ENCODE data around the gene SPTLC2.
"Not testable (repeated sequence)": the region's sequence is repeated elsewhere in the genome, so short reads cannot be mapped to it uniquely, and the experiment has no call there.

SPTLC2 gene

GRCh38 chr14:77616454-77617229 lies at the start of gene SPTLC2:
Gene SPTLC2, minus strand, starts transcription at chr14:77616637. Its CDS starts 58 bp downstream, at chr14:77616579.
- in situ Hi-C loops (cut with MboI; ENCODE audit: low sequenced_read_pairs, unreplicated experiment) = no loop called here
- TF ChIP-seq CTCF (IDR thresholded peaks at IDR 0.05; ENCODE audit: borderline replicate concordance, control extremely low read depth, extremely low read depth, insufficient read depth, missing control alignments) = no peak
- DNase-seq (ENCODE audit: low spot score) = peak; percentile 98

- no peak for TF ChIP-seq CTCF (IDR thresholded peaks at IDR 0.05; ENCODE audit: borderline replicate concordance, control extremely low read depth, extremely low read depth, insufficient read depth, missing control alignments)
- in situ Hi-C loops (cut with MboI; ENCODE audit: low sequenced_read_pairs, unreplicated experiment) = loop anchor here (25.0 kb wide), 1 partner anchor 899 kb away; no protein-coding TSS in a partner anchor
- DNase-seq (ENCODE audit: low spot score) = no peak
Observed at GRCh38 chr14:77663293-77663692, 46.9 kb upstream of the SPTLC2 start.

- not testable (repeated sequence) for DNase-seq (ENCODE audit: low spot score)
- in situ Hi-C loops (cut with MboI; ENCODE audit: low sequenced_read_pairs, unreplicated experiment) = loop anchor here (25.0 kb wide), 1 partner anchor 901 kb away; no protein-coding TSS in a partner anchor
Observed at GRCh38 chr14:77661562-77661961, 45.1 kb upstream of the SPTLC2 start.

GRCh38 chr14:77660754-77661153 lies 44.3 kb upstream of the SPTLC2 start:
- DNase-seq (ENCODE audit: low spot score) = no peak
- in situ Hi-C loops (cut with MboI; ENCODE audit: low sequenced_read_pairs, unreplicated experiment) = loop anchor here (25.0 kb wide), 1 partner anchor 902 kb away; no protein-coding TSS in a partner anchor
- TF ChIP-seq CTCF (IDR thresholded peaks at IDR 0.05; ENCODE audit: borderline replicate concordance, control extremely low read depth, extremely low read depth, insufficient read depth, missing control alignments) = no peak

GRCh38 chr14:77659831-77660230 lies 43.4 kb upstream of the SPTLC2 start:
- in situ Hi-C loops (cut with MboI; ENCODE audit: low sequenced_read_pairs, unreplicated experiment) = loop anchor here (10.0 to 25.0 kb wide), 2 partner anchors 155 to 902 kb away; no protein-coding TSS in a partner anchor
- no peak for DNase-seq (ENCODE audit: low spot score)
- TF ChIP-seq CTCF (IDR thresholded peaks at IDR 0.05; ENCODE audit: borderline replicate concordance, control extremely low read depth, extremely low read depth, insufficient read depth, missing control alignments) = no peak

- no peak for DNase-seq (ENCODE audit: low spot score)
- in situ Hi-C loops (cut with MboI; ENCODE audit: low sequenced_read_pairs, unreplicated experiment) = loop anchor here (10.0 to 25.0 kb wide), 2 partner anchors 158 to 905 kb away; no protein-coding TSS in a partner anchor
- TF ChIP-seq CTCF (IDR thresholded peaks at IDR 0.05; ENCODE audit: borderline replicate concordance, control extremely low read depth, extremely low read depth, insufficient read depth, missing control alignments) = no peak
Observed at GRCh38 chr14:77657280-77657679, 40.8 kb upstream of the SPTLC2 start.

GRCh38 chr14:77654001-77654441 lies 37.6 kb upstream of the SPTLC2 start:
- DNase-seq (ENCODE audit: low spot score) = no peak
- no peak for TF ChIP-seq CTCF (IDR thresholded peaks at IDR 0.05; ENCODE audit: borderline replicate concordance, control extremely low read depth, extremely low read depth, insufficient read depth, missing control alignments)
- in situ Hi-C loops (cut with MboI; ENCODE audit: low sequenced_read_pairs, unreplicated experiment) = loop anchor here (10.0 to 25.0 kb wide), 2 partner anchors 161 to 908 kb away; no protein-coding TSS in a partner anchor

Data from GM13976 (cell line).